Liver (tissue), 9 donors: ENCODE measurements around the gene INPP5A. TPM values are rescaled to one million over a fixed set of nuclear protein-coding genes. Genes with fewer than 3 reads are reported as not detected.

ENCODE experiments used
- DNase-seq: peaks from one replicate; pipeline ENCODE4 v3.0.0-alpha.2; 2017; ENCODE audit warnings: low spot score
- H3K27ac ChIP-seq, 2 donors: one replicate each; pipeline ENCODE4 v1.7.0; 2013; ENCODE audit warnings: inconsistent platforms in 2 of 2, low read length in 2 of 2, control low read depth in 1 of 2, low read depth in 1 of 2, mild to moderate bottlenecking in 1 of 2
- H3K27me3 ChIP-seq, 4 donors: one replicate each; pipeline versions ENCODE4 v1.6.1 to v1.7.0; 2013; ENCODE audit warnings: low read length in 3 of 4, inconsistent platforms in 1 of 4, mild to moderate bottlenecking in 1 of 4, moderate library complexity in 1 of 4; ENCODE audit not compliant: control insufficient read depth in 4 of 4, insufficient read depth in 4 of 4
- H3K36me3 ChIP-seq, 4 donors: one replicate each; pipeline versions ENCODE4 v1.6.1 to v1.7.0; 2013; ENCODE audit warnings: low read length in 3 of 4, mild to moderate bottlenecking in 3 of 4, low read depth in 1 of 4, moderate library complexity in 1 of 4; ENCODE audit not compliant: control insufficient read depth in 4 of 4, insufficient read depth in 3 of 4
- H3K4me1 ChIP-seq, 4 donors: one replicate each; pipeline versions ENCODE4 v1.6.1 to v1.7.0; 2013; ENCODE audit warnings: low read length in 3 of 4, mild to moderate bottlenecking in 3 of 4, moderate library complexity in 1 of 4; ENCODE audit not compliant: control insufficient read depth in 4 of 4, insufficient read depth in 4 of 4
- H3K4me3 ChIP-seq, 3 donors: one replicate each; pipeline versions ENCODE4 v1.6.1 to v1.7.0; 2013; ENCODE audit warnings: low read length in 3 of 3, control low read depth in 1 of 3, low read depth in 1 of 3, mild to moderate bottlenecking in 1 of 3
- H3K9ac ChIP-seq, 2 donors: one replicate each; pipeline ENCODE4 v1.7.0; 2013; ENCODE audit warnings: low read length in 2 of 2, mild to moderate bottlenecking in 2 of 2, moderate library complexity in 2 of 2, control low read depth in 1 of 2, low read depth in 1 of 2
- H3K9me3 ChIP-seq, 4 donors: one replicate each; pipeline versions ENCODE4 v1.6.1 to v1.7.0; 2013; ENCODE audit warnings: low read length in 3 of 4; ENCODE audit not compliant: control insufficient read depth in 4 of 4
- EGR1 ChIP-seq, 2 donors: IDR thresholded peaks; 2 replicates each; pipeline ENCODE4 v1.6.1; 2016 to 2018; ENCODE audit warnings: antibody characterized with exemption in 2 of 2, low read depth in 2 of 2
- FOXA1 ChIP-seq: IDR thresholded peaks from 2 replicates; pipeline ENCODE4 v1.6.1; 2016; ENCODE audit warnings: antibody characterized with exemption
- FOXA2 ChIP-seq: IDR thresholded peaks from 2 replicates; pipeline ENCODE4 v1.6.1; 2016; ENCODE audit warnings: antibody characterized with exemption
- GABPA ChIP-seq, 2 donors: IDR thresholded peaks in 1 of 2; conservative IDR thresholded peaks in 1 of 2; 2 replicates each; pipeline ENCODE4 v1.6.1; 2016; ENCODE audit warnings: antibody characterized with exemption in 2 of 2, mild to moderate bottlenecking in 1 of 2, moderate library complexity in 1 of 2
- HNF4A ChIP-seq, 2 donors: conservative IDR thresholded peaks; 2 replicates each; pipeline ENCODE4 v1.6.1; 2016; ENCODE audit warnings: antibody characterized with exemption in 2 of 2, mild to moderate bottlenecking in 2 of 2
- HNF4G ChIP-seq: IDR thresholded peaks from 2 replicates; pipeline ENCODE4 v1.6.1; 2016; ENCODE audit warnings: antibody characterized with exemption
- JUND ChIP-seq, 2 donors: IDR thresholded peaks; 2 replicates each; pipeline ENCODE4 v1.6.1; 2016; ENCODE audit warnings: antibody characterized with exemption in 2 of 2
- NR2F2 ChIP-seq: IDR thresholded peaks from 2 replicates; pipeline ENCODE4 v1.6.1; 2016; ENCODE audit warnings: antibody characterized with exemption
- RAD21 ChIP-seq, 2 donors: IDR thresholded peaks; 2 replicates each; pipeline ENCODE4 v1.6.1; 2016; ENCODE audit warnings: antibody characterized with exemption in 2 of 2, mild to moderate bottlenecking in 2 of 2
- RXRA ChIP-seq, 2 donors: IDR thresholded peaks; 2 replicates each; pipeline ENCODE4 v1.6.1; 2017 to 2018; ENCODE audit warnings: antibody characterized with exemption in 2 of 2, mild to moderate bottlenecking in 1 of 2
- TAF1 ChIP-seq: conservative IDR thresholded peaks from 2 replicates; pipeline ENCODE4 v1.6.1; 2016; ENCODE audit warnings: antibody characterized with exemption, mild to moderate bottlenecking
- YY1 ChIP-seq: IDR thresholded peaks from 2 replicates; pipeline ENCODE4 v1.6.1; 2016; ENCODE audit warnings: antibody characterized with exemption, mild to moderate bottlenecking
- WGBS: extraction: QIAGEN DNeasy Blood & Tissue Kit; methylation state at CpG from one replicate; pipeline ENCODE4 v1.1.7; 2013; 5-methylcytosine and 5-hydroxymethylcytosine counted together
- polyA plus RNA-seq, 2 donors: library from polyadenylated mRNA; stranded (reverse) in 1 of 2; unstranded in 1 of 2; fragments of 200-250 nt in 1 of 2; fragments of >200 nt in 1 of 2; fragmentation: Nextera tagmentation in 1 of 2; extraction: Ambion mirVana in 1 of 2; gene quantifications; one replicate each; pipeline versions ENCODE4 v1.2.1 to v1.2.3, GENCODE V29; 2013 to 2015
- total RNA-seq, 2 donors: library from RNA; depleted of rRNA; stranded (reverse); fragments of >200 nt; gene quantifications; one replicate each; pipeline ENCODE4 v1.2.3, GENCODE V29; 2014
- TF ChIP-seq, protein P1 (sequence below): IDR thresholded peaks from 2 replicates; pipeline ENCODE4 v1.6.1; 2016; ENCODE audit warnings: antibody characterized with exemption
- TF ChIP-seq, protein P2 (sequence below): IDR thresholded peaks from 2 replicates; pipeline ENCODE4 v1.6.1; 2016; ENCODE audit warnings: antibody characterized with exemption
- TF ChIP-seq, protein P3 (sequence below): IDR thresholded peaks from 2 replicates; pipeline ENCODE4 v1.6.1; 2016; ENCODE audit warnings: antibody characterized with exemption
- TF ChIP-seq, protein P4 (sequence below): fragments of 150-350 bp; IDR thresholded peaks from 2 replicates; pipeline ENCODE4 v1.5.1; 2017; ENCODE audit warnings: improper control_type of control experiment, low read depth, low read length; ENCODE audit not compliant: missing input control
- TF ChIP-seq, protein P5 (sequence below): IDR thresholded peaks from 2 replicates; pipeline ENCODE4 v1.6.1; 2016; ENCODE audit warnings: antibody characterized with exemption, mild to moderate bottlenecking
- donor health status: healthy.
- donor health status: healthy.
- donor health status: healthy.
- donor health status: healthy.
- donor health status: healthy.

INPP5A gene
- total and polyA plus RNA-seq, 4 donors = 4.3 to 26.5 (median 10.9) TPM

DNA sequence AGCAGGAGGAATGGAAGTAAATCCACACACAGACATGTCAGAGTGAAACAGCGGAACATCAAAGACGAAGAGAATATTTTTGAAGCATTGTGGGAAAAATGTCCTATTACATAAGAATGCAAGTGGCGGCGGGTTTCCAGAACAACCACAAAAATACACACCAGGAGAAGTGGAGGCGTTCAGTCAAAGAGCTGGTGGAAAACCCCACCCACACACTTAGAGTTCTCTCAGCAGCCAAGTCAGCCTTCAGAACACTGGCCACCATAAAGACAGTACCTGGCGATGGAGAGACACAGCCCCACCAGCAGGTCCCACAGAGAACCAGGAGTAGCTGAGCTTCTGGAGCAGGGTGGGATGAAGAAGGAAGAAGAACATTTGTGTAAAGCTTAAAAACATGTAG is 224.7 kb downstream of the INPP5A start:
- H3K27ac ChIP-seq = no peak overlapping the region
- 94% methylated on average over 6 of the region's 6 CpGs for WGBS
- DNase-seq = no peak
- no peaks in the 10 kb centered on the region for H3K4me1 ChIP-seq
- H3K9me3 ChIP-seq = no peaks in the 10 kb centered on the region
- H3K36me3 ChIP-seq = peaks cover 0 to 17% (median 5%) of the 10 kb centered on the region in 4 donors
- no peak overlapping the region for H3K9ac ChIP-seq
- H3K27me3 ChIP-seq = no peaks in the 10 kb centered on the region
- TF ChIP-seq TAF1 (no peak), HNF4G (no peak), HNF4A (conservative IDR thresholded peaks at IDR 0.05) (no peak), FOXA1 (no peak), GABPA (IDR thresholded peaks at IDR 0.05 in 1 of 2, conservative IDR thresholded peaks at IDR 0.05 in 1 of 2) (no peak), YY1 (no peak), JUND (IDR thresholded peaks at IDR 0.05) (no peak), RAD21 (IDR thresholded peaks at IDR 0.05) (no peak), EGR1 (IDR thresholded peaks at IDR 0.05; ENCODE audit: low read depth in 2 of 2) (no peak), FOXA2 (no peak), RXRA (IDR thresholded peaks at IDR 0.05) (no peak), NR2F2 (no peak)
- TF ChIP-seq, protein P1, sequence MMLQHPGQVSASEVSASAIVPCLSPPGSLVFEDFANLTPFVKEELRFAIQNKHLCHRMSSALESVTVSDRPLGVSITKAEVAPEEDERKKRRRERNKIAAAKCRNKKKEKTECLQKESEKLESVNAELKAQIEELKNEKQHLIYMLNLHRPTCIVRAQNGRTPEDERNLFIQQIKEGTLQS = no peak
- TF ChIP-seq, protein P2, sequence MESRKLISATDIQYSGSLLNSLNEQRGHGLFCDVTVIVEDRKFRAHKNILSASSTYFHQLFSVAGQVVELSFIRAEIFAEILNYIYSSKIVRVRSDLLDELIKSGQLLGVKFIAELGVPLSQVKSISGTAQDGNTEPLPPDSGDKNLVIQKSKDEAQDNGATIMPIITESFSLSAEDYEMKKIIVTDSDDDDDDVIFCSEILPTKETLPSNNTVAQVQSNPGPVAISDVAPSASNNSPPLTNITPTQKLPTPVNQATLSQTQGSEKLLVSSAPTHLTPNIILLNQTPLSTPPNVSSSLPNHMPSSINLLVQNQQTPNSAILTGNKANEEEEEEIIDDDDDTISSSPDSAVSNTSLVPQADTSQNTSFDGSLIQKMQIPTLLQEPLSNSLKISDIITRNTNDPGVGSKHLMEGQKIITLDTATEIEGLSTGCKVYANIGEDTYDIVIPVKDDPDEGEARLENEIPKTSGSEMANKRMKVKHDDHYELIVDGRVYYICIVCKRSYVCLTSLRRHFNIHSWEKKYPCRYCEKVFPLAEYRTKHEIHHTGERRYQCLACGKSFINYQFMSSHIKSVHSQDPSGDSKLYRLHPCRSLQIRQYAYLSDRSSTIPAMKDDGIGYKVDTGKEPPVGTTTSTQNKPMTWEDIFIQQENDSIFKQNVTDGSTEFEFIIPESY = no peak
- TF ChIP-seq, protein P3, sequence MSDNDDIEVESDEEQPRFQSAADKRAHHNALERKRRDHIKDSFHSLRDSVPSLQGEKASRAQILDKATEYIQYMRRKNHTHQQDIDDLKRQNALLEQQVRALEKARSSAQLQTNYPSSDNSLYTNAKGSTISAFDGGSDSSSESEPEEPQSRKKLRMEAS = no peak
- TF ChIP-seq, protein P4, sequence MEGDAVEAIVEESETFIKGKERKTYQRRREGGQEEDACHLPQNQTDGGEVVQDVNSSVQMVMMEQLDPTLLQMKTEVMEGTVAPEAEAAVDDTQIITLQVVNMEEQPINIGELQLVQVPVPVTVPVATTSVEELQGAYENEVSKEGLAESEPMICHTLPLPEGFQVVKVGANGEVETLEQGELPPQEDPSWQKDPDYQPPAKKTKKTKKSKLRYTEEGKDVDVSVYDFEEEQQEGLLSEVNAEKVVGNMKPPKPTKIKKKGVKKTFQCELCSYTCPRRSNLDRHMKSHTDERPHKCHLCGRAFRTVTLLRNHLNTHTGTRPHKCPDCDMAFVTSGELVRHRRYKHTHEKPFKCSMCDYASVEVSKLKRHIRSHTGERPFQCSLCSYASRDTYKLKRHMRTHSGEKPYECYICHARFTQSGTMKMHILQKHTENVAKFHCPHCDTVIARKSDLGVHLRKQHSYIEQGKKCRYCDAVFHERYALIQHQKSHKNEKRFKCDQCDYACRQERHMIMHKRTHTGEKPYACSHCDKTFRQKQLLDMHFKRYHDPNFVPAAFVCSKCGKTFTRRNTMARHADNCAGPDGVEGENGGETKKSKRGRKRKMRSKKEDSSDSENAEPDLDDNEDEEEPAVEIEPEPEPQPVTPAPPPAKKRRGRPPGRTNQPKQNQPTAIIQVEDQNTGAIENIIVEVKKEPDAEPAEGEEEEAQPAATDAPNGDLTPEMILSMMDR = no peak
- TF ChIP-seq, protein P5, sequence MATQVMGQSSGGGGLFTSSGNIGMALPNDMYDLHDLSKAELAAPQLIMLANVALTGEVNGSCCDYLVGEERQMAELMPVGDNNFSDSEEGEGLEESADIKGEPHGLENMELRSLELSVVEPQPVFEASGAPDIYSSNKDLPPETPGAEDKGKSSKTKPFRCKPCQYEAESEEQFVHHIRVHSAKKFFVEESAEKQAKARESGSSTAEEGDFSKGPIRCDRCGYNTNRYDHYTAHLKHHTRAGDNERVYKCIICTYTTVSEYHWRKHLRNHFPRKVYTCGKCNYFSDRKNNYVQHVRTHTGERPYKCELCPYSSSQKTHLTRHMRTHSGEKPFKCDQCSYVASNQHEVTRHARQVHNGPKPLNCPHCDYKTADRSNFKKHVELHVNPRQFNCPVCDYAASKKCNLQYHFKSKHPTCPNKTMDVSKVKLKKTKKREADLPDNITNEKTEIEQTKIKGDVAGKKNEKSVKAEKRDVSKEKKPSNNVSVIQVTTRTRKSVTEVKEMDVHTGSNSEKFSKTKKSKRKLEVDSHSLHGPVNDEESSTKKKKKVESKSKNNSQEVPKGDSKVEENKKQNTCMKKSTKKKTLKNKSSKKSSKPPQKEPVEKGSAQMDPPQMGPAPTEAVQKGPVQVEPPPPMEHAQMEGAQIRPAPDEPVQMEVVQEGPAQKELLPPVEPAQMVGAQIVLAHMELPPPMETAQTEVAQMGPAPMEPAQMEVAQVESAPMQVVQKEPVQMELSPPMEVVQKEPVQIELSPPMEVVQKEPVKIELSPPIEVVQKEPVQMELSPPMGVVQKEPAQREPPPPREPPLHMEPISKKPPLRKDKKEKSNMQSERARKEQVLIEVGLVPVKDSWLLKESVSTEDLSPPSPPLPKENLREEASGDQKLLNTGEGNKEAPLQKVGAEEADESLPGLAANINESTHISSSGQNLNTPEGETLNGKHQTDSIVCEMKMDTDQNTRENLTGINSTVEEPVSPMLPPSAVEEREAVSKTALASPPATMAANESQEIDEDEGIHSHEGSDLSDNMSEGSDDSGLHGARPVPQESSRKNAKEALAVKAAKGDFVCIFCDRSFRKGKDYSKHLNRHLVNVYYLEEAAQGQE = no peak
- H3K4me3 ChIP-seq = no peak overlapping the region

DNA sequence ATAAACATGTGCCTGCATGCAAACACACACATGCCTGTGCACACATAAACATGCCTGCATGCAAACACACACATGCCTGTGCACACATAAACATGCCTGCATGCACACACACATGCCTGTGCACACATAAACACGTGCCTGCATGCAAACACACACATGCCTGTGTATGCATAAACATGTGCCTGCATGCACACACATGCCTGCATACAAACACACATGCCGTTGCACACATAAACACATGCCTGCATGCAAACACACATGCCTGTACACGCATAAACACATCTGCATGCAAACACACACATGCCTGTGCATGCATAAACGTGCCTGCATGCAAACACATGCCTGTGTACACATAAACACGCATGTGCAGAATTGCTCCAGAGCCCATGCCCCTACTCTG is 226.0 kb downstream of the INPP5A start:
- Histone ChIP-seq H3K36me3 (peaks cover 0 to 18% (median 8%) of the 10 kb centered on the region in 4 donors), H3K4me3 (no peak overlapping the region), H3K4me1 (no peaks in the 10 kb centered on the region), H3K9ac (no peak overlapping the region), H3K27ac (no peak overlapping the region), H3K27me3 (no peaks in the 10 kb centered on the region), H3K9me3 (no peaks in the 10 kb centered on the region)
- 95% methylated on average over 5 of the region's 5 CpGs for WGBS
- DNase-seq = no peak
- no peak for TF ChIP-seq HNF4G
- no peak for TF ChIP-seq FOXA2
- TF ChIP-seq, protein P3 = no peak
- no peak for TF ChIP-seq TAF1
- TF ChIP-seq EGR1 (IDR thresholded peaks at IDR 0.05; ENCODE audit: low read depth in 2 of 2) = no peak
- TF ChIP-seq FOXA1 = no peak
- TF ChIP-seq, protein P1 = no peak
- TF ChIP-seq YY1 = no peak
- TF ChIP-seq, protein P5 = no peak
- TF ChIP-seq RXRA (IDR thresholded peaks at IDR 0.05) = no peak
- no peak for TF ChIP-seq JUND (IDR thresholded peaks at IDR 0.05)
- no peak for TF ChIP-seq NR2F2
- no peak for TF ChIP-seq GABPA (IDR thresholded peaks at IDR 0.05 in 1 of 2, conservative IDR thresholded peaks at IDR 0.05 in 1 of 2)
